ENCODE data around the gene AGRN.

AGRN gene

DNA sequence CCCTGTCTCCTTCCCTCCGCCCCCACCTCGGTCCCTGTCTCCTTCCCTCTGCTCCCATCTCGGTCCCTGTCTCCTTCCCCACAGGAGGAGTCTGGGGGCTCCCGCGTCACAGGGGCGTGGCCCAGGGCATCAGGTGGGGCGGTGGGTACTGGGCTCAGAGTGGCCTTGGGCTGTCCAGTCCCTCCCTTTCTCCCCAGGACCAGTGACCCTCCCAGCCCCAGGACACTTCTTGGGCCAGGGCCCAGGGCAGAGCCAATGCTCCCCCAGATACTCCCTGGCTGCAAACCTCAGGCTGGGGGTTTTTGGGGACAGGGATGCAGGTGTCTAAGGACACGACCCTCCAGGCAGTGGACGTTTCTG is 61.0 kb downstream of the AGRN start:
- Histone ChIP-seq H3K9ac (ENCODE audit: low read depth, low read length) (no peak overlapping the region), H3K36me3 (ENCODE audit: insufficient read depth, low read length) (no peaks in the 10 kb centered on the region), H3K9me3 (ENCODE audit: control insufficient read depth, insufficient read depth, low read length) (no peaks in the 10 kb centered on the region), H3K4me1 (ENCODE audit: insufficient read depth, low read length) (no peaks in the 10 kb centered on the region; the same call in 1 of the 2 replicates)

DNA sequence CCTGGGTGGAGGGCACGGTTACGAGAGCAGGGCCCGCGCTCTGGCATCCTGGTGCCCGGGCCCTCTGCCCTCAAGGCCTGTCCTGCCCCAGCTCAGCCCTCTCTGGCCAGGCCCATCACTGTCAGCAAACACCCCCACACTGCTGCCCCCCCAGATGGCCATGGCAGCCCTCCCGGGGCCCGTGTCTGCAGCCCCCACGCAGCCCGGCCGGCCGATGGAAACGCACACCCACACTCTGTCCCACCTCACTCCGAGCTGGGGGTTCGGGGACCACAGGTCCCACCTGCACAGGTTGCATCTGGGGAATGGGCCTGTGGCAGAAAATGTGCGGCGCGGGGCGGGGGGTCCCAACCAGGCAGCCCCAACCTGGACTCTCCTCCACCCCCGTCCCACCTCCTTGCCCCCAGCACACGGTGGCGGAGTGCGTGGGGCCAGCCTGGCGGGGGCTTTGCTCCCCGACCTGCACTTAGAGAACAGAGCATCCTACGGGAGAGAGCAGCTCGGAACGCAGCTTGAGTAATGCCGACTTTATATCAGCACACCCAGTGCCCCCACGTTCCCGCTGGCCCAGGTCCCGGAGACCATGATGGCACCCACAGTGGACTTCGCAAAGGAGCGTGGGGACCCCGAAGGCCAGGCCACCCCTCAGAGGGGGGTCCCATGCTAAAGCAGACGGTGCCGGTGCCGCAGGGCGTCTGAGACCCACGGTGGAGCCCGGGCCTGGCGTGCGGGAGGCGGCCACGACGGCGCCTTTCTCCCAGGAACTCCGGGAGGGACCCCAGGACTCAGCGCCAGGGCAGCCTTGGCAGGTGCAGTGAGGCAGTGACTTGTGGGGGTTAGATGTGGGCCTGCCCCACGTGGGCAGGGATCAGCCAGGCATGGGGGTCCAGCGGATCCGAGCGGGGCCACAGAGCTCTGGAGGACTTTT is 61.7 kb downstream of the AGRN start:
- no peaks in the 10 kb centered on the region for H3K9me3 ChIP-seq (ENCODE audit: control insufficient read depth, insufficient read depth, low read length)
- H3K9ac ChIP-seq (ENCODE audit: low read depth, low read length) = no peak overlapping the region
- no peaks in the 10 kb centered on the region; the same call in 1 of the 2 replicates for H3K4me1 ChIP-seq (ENCODE audit: insufficient read depth, low read length)
- H3K36me3 ChIP-seq (ENCODE audit: insufficient read depth, low read length) = no peaks in the 10 kb centered on the region

DNA sequence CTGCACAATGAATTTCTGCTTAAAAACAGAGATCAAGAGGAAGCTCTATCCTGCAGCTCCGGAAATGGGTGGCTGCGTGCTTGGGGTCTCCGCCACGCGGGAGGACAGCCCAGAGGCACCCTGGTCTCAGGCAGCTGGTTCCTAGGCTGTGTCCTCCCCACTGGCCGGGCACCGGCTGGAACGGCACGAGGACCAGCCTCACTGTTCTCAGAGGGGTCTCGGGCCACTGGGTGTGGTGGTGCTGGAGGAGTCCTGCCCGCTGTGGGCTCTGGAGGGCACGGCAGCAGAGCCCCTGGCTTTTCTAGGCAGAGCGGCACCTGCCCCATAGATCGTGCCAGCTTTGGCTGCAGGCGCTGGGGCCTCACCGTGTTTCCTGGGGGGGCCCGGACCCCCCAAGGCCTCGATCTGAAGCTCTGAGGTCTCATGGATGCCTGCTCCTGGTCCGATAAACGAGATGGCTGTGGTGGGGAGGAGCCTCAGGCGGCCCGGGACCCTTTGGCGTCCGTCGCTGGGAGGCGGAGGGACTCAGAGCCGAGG is 62.4 kb downstream of the AGRN start:
- H3K36me3 ChIP-seq (ENCODE audit: insufficient read depth, low read length) = no peaks in the 10 kb centered on the region
- H3K4me1 ChIP-seq (ENCODE audit: insufficient read depth, low read length) = no peaks in the 10 kb centered on the region; the same call in 1 of the 2 replicates
- no peaks in the 10 kb centered on the region for H3K9me3 ChIP-seq (ENCODE audit: control insufficient read depth, insufficient read depth, low read length)
- no peak overlapping the region for H3K9ac ChIP-seq (ENCODE audit: low read depth, low read length)

DNA sequence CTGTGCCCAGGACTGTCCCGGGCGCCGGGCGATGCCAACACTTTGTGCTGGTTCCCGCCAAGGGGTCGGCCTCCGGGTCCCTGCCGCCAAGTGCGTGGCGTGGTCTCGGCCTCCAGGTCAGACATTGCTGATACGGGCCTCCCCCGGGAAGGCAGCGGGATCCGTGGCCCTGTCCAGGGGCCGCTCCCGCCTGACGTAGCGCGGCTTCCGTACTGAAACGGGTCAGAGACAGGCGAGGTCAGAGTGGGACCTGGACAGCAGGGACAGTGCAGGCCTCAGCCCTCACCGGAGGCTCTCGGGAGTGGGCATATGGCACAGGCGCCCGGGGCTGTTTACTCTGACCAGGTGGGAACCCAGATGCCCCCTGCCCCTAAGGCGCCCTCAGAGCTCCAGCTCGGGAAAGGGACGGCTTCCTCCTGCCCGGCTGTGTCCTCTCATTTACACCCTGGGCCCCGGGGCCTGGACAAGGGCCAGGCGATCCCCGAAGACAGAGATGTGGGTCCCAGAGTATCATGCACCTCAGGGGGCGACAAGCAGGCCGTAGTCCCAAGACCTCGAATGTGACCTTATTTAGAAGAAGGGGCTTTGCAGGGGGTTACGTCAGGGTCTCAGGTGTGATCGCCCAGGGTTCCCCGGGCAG is 63.0 kb downstream of the AGRN start:
- no peak overlapping the region for H3K9ac ChIP-seq (ENCODE audit: low read depth, low read length)
- H3K36me3 ChIP-seq (ENCODE audit: insufficient read depth, low read length) = no peaks in the 10 kb centered on the region
- no peaks in the 10 kb centered on the region; the same call in 1 of the 2 replicates for H3K4me1 ChIP-seq (ENCODE audit: insufficient read depth, low read length)
- no peaks in the 10 kb centered on the region for H3K9me3 ChIP-seq (ENCODE audit: control insufficient read depth, insufficient read depth, low read length)

DNA sequence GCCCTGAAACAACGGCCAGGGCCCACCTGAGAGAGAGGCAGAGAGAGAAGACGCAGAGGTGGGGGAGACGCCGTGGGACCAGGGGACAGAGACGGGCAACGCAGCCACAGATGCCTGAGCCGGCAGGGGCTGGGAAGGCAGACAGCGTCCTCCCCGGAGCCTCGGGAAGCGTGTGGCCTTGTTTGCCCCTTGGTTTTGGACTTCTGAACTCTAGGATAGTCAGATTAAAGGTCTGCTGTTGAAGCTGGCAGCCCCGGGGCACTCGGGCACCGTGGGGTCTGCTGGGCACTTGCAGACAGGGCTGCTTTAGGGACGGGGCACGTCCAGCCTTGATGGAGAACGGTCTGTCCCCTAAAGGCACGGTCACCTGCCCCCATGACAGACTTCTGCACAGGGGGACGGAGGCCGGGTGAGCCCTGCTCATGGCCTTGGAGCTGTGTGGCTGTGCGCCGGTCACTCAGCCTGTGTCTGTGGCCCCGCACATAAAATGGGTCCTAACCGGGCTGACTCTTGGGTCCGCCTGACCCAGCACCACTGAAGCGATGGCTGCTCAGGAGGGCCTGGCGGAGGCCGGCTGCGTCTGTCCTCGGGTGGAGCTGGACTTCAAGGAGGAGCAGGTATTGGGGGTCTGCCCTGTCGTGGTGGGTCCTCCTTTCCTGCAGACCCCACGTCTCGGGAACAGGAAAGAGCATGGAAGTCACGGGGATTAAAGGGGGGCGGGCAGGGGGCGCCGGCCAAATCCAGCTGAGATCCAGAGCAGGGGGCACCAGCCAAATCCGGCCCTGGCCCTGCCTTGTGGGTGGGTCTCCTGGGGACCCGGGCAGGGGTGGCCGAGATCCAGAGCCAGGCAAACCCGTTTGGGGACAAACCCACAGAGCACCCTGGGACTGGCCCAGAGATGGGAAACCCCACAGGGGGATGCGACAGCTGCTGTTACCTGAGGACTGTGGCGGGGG is 63.8 kb downstream of the AGRN start:
- Histone ChIP-seq H3K9ac (ENCODE audit: low read depth, low read length) (no peak overlapping the region), H3K4me1 (ENCODE audit: insufficient read depth, low read length) (no peaks in the 10 kb centered on the region; the same call in 1 of the 2 replicates), H3K36me3 (ENCODE audit: insufficient read depth, low read length) (no peaks in the 10 kb centered on the region), H3K9me3 (ENCODE audit: control insufficient read depth, insufficient read depth, low read length) (no peaks in the 10 kb centered on the region)

DNA sequence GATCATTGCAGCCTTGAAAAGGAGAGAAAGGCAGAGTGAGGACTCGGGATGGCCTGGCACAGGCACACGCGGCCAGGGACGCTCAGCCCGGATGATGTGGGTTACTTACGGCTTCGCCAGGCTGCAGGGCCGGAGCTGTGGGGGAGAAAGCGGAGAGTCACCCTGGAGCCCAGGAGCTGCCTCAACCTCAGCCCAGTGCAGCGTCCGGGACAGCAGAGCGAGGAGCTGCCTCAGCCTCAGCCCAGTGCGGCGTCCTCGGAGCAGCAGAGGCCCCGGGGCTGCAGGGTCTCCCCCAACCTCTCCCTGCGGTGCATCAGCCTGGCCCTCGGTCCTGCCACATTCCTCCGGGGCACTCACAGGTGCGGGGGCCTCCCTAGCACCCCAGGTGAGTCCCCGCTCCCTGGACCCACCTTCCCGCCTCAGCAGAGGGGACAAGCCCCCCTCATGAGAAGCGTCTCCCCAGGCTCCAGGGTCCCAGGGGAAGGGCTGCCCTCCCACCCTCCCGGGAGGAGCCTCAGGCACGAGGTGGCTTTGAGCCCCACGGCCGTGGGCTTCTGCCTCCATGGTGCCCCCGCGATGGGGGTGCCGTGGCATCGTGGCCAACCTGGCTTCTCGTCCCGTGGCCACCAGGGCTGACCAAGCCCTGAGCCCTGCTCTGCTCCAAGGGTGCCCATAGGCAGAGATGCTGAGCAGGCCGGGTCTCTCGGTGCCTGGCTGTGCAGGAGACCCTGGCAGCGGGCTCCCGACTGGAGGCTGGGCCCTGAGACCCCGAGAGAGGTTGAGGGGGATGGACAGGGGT is 64.7 kb downstream of the AGRN start:
- Histone ChIP-seq H3K4me1 (ENCODE audit: insufficient read depth, low read length) (no peaks in the 10 kb centered on the region; the same call in 1 of the 2 replicates), H3K36me3 (ENCODE audit: insufficient read depth, low read length) (no peaks in the 10 kb centered on the region), H3K9me3 (ENCODE audit: control insufficient read depth, insufficient read depth, low read length) (no peaks in the 10 kb centered on the region), H3K9ac (ENCODE audit: low read depth, low read length) (no peak overlapping the region)

DNA sequence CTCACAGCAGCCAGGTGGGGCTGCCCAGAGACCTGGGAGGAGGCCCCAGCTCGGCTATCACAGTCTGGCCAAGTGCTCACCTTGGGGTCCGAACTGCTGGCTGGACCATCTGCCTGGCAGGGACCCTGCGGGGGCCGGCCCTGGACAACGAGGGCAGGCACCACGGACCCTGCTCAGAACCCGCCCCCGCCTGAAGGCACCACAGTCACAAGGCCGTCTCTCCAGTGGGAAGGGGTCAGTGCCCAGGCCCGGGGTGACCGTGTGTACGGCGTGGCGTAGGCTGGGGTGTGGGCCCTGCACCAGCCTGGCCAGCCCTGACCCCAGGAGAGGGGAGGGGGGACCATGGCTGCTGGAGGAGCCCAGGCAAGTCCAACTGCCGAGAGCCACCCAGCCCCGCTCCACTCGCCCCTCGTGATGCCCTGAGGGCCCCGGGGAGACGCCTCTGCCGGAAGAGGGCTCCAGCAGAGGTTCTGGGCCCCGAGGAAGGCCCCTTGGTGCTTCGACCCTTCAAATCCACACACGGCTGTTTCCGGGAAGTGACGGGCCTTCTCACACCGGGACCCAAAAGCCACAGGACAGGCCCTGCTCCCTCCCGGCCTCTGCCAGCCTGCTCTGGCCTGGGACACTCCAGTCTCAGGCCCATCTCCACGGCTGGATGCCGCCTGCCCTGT is 65.4 kb downstream of the AGRN start:
- Histone ChIP-seq H3K4me1 (ENCODE audit: insufficient read depth, low read length) (no peaks in the 10 kb centered on the region), H3K36me3 (ENCODE audit: insufficient read depth, low read length) (no peaks in the 10 kb centered on the region)

DNA sequence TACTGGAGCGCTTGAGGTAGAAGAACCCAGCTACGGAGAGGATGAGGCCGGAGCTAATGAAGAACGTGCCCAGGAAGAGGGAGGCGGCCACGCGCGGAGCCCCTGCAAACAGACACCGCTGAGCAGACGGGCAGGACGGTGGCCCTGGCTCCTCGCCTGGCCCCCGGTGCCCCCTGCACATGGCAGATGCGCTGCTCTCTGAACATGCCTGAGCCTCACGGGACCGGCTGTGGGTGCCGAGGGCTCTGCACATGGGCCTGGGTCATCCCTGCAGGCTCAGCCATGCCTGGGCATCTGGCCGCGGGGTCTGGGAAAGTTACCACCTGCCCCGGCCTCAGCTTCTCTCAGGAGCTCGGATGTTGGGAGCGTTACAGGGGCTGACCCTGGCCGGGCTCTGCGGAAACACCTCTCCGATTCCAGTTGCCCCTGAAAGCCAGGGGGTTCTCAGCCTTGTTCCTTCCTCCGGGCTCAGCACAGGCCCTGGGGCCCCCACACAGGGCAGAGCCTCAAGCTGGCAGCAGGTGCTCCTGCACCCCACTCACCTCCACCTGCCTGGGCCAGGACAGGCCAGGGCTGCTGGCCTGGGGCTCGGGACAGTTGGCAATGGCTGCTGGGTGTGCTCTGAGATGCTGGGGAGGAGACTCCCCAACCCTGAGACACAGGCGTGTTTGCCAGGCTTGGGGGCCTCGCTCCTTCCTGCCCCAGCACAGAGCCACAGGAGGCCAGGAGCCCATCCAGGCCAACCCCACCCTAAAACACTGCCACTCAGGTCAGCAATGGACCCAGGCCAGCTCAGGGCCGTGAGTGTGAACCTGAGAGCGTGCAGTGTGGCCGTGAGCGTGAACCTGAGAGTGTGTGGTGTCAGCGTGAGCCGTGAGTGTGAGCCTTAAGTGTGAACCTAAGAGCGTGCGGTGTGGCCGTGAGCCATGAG is 66.3 kb downstream of the AGRN start:
- no peak overlapping the region for H3K9ac ChIP-seq (ENCODE audit: low read depth, low read length)
- H3K36me3 ChIP-seq (ENCODE audit: insufficient read depth, low read length) = no peaks in the 10 kb centered on the region
- no peaks in the 10 kb centered on the region for H3K9me3 ChIP-seq (ENCODE audit: control insufficient read depth, insufficient read depth, low read length)
- H3K4me1 ChIP-seq (ENCODE audit: insufficient read depth, low read length) = no peaks in the 10 kb centered on the region

More for the DNA sequence above, 65.4 kb downstream of the AGRN start:
- Histone ChIP-seq H3K9ac (ENCODE audit: low read depth, low read length) (no peak overlapping the region), H3K9me3 (ENCODE audit: control insufficient read depth, insufficient read depth, low read length) (no peaks in the 10 kb centered on the region)

DNA sequence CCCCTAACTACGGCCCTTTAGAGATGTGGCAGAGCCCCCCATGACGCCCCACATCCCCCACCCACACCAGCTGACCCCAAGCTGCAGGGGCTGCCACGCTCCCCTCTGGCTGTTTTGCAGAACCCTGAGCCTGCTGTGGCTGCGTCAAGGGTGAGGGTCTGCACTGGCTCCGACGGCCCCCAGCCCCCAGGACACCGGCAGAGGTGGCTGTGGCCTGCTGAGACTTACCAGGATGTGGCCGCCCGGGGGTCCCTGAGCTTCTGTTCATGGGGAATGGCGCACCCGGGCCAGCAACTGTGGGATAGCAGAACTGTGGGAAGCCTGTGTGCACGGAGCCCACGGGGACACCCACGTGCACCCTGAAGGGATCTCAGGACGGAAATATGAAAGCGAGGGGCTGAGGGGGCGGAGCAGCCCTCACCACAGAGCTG is 67.0 kb downstream of the AGRN start:
- Histone ChIP-seq H3K9ac (ENCODE audit: low read depth, low read length) (no peak overlapping the region), H3K4me1 (ENCODE audit: insufficient read depth, low read length) (no peaks in the 10 kb centered on the region), H3K36me3 (ENCODE audit: insufficient read depth, low read length) (no peaks in the 10 kb centered on the region), H3K9me3 (ENCODE audit: control insufficient read depth, insufficient read depth, low read length) (no peaks in the 10 kb centered on the region)

DNA sequence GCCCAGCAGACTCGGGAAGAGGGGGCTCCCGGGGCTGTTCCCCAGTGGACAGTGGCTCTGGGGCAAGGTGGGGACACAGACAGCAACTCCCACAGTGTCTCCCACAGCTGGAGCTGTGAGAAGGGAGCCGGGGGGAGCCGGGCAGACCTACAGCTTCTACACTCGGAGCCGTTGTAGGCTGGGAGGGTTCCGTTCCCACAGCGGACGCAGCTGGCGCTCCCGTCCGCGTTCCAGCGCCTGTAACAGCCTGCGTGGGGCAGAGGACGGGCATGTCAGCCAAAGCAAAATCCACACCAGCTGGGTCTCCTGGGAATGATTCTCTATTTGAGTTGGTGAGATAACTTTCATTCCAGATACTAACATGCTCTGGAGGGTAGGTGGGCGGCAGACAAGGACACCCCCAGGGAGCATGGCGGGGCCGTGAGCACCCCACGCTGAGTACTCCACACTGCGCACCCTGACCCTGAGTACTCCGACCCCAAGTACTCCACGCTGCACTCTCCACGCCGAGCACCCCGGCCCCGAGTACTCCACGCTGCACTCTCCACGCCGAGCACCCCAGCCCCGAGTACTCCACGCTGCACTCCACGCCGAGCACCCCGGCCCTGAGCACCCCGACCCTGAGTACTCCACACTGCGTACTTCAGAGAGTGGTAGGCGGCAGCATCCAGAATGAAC is 67.6 kb downstream of the AGRN start:
- Histone ChIP-seq H3K9me3 (ENCODE audit: control insufficient read depth, insufficient read depth, low read length) (no peaks in the 10 kb centered on the region), H3K4me1 (ENCODE audit: insufficient read depth, low read length) (no peaks in the 10 kb centered on the region), H3K36me3 (ENCODE audit: insufficient read depth, low read length) (no peaks in the 10 kb centered on the region), H3K9ac (ENCODE audit: low read depth, low read length) (no peak overlapping the region)

DNA sequence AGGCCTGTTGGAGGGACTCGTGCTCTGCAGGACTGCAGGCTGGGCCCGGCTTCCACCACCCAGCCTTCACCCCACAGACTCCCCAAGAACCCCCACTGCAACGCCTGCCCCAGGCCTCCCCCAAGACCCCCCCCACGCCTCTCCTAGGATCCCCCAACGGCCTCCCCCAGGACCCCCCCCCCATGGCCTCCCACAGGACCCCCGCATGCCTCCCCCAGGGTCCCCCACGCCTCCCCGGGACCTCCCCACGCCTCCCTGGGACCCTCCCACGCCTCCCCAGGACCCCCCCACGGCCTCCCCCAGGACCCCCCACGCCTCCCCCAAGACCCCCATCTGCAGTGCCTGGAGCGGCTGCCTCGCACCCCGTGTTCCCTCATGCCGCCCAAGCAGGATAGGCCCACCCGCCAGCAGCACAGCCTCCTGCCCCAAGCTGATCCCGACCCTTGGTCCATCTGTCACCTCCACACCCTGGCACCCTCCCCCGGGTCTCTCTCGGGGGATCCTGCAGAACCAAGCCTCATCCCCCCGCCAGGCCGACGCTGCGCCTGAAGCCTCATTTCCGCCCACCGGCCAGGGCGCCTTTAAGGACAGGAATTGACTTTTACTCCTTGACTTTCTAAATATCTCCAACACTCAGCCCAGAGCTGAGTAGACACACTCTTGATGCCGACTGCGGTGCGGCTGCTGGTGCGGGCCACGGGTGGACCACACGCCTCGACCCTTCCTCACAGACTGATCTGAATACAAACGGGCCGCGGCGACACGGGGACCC is 68.3 kb downstream of the AGRN start:
- Histone ChIP-seq H3K4me1 (ENCODE audit: insufficient read depth, low read length) (no peaks in the 10 kb centered on the region), H3K9ac (ENCODE audit: low read depth, low read length) (no peak overlapping the region), H3K36me3 (ENCODE audit: insufficient read depth, low read length) (no peaks in the 10 kb centered on the region), H3K9me3 (ENCODE audit: control insufficient read depth, insufficient read depth, low read length) (no peaks in the 10 kb centered on the region)
